ENCODE data around the gene GUCY1B1. TPM values are rescaled to one million over a fixed set of nuclear protein-coding genes. Genes with fewer than 3 reads are reported as not detected.

GUCY1B1 gene
- total RNA-seq = 8.3 and 9.6 TPM in 2 replicates
- 2.5 TPM for polyA plus RNA-seq (2012)

DNA sequence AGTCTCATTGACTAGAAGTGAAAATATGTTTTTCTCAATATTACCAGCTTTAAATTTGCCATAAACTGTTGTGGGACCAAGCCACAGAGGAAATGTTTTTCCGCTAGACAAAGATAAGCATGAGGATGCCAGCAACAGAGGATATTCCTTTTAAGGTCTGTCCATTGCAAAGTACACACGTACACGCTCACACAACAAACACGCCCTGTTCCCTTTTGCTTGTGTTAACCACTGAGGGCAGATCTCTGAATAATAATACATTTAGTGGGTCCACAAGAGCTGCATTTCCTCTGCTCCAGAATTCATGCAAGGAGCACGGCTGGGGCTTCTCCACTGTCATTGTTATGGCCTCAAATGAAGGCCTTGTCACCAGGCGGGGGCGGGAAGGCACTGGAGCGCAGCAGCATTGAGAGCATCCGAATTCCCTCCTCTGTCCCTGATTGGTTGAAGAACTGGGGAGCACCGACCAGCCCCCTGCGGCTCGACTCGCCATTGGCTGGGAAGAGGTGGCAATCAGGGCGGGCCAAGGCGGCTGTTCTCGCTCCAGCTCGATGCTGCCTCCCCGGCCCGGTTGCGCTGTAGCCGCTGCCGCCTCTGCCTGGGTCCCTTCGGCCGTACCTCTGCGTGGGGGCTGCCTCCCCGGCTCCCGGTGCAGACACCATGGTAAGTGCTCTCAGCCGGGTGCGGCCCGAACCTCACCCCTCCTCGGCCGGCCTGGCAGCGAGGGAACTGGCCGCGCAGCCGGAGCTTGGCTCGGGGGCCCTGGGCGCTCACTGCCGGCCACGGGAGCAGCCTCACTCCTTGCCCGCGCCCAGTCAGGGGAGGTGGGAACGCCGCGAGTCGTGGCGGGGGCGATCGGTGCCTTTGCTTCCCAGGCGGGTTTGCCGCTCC lies at the start of gene GUCY1B1:
Gene GUCY1B1, plus strand, starts transcription at position 541 of the 891 bp plus-strand sequence. Its CDS starts 120 bp downstream, at position 661.
- DNase-seq (ENCODE audit: low read depth) = peak; percentile 95

DNA sequence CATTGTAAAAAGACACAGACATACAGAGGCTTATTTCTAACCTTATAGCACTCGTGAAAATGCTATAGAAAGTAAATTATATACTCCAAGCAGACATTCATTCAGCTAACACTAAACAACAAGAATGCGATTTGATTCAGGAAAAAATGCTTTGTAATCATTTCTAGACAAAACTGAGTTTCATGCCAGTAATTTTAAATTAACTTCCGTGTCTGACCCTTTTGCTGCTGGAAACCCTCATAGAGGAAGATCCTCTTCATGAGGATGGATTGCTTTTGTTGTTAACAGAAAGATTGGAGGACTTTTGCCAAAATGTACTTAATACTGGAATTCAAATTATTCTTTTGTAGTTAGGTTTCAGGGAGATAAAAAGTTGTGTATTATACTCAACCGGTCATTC lies 48.9 kb upstream of the GUCY1B1 start:
- DNase-seq (ENCODE audit: low read depth) = no peak

DNA sequence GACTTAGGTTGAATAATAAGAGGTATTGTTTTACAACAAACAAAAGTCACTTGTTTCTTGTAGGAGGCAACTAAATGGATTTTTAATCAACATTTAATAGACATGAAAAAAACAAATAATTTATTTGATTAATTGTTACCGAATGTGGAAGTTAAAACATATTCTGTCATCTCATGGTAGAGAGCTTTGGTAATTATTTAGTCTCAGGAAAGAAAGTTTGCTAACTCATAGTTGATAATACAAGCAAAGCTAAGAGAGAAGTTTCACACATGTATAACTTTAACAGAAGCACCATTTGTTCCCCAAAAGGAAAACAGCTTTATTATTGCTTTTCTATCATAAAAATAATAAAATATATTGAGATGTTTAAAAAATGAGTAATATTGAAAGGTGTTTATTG lies 47.3 kb upstream of the GUCY1B1 start:
- DNase-seq (ENCODE audit: low read depth) = no peak

DNA sequence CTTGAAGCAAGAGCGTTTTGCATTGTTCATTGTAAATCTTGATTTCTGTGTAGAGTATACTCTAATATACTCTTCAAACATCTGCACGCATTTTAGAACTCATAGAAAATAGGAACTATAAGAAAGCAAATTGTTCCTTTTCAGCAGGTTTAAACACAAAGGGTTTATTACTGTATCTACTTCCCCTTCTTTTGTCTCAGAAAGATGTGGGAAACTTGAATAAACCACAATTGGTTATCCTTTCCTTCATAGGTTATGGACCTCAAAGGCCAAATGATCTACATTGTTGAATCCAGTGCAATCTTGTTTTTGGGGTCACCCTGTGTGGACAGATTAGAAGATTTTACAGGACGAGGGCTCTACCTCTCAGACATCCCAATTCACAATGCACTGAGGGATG lies 46.0 kb upstream of the GUCY1B1 start:
- no peak for DNase-seq (ENCODE audit: low read depth)

DNA sequence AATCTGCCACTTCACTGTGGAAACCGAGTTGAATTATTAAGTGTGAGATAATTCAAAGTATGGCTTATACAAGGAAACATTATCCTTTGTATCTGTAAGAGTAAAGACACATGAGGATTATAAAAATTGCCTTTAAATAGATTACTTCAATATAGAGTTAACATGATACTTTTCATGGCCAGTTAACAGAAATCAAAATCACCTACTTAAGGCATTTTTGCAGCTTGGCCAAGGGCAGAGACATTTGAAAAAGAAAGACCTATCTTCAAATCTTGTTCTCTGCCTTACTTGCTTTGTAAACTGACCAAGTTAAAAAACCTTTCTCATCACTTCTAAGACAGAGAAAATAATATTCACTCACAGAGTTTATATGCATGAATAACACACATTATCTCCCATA lies 44.9 kb upstream of the GUCY1B1 start:
- no peak for DNase-seq (ENCODE audit: low read depth)

DNA sequence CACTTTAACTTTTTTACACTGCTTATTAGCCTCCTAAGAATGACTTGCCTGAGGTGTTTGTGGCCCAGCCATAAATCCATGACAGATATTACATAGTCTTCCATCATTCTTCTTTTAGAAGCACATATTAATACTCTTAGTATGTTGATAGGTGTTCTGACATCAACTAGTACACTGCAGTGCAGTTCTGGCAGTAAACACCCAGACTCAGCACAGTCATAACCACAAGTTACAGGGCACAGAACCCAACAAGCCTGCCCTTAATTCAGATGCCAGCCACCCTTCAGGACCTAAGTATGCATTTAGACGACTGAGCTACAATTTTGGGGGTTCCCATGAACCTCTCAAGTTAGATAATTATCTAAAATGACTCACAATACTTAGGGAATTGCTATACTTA lies 36.5 kb upstream of the GUCY1B1 start:
- no peak for DNase-seq (ENCODE audit: low read depth)

DNA sequence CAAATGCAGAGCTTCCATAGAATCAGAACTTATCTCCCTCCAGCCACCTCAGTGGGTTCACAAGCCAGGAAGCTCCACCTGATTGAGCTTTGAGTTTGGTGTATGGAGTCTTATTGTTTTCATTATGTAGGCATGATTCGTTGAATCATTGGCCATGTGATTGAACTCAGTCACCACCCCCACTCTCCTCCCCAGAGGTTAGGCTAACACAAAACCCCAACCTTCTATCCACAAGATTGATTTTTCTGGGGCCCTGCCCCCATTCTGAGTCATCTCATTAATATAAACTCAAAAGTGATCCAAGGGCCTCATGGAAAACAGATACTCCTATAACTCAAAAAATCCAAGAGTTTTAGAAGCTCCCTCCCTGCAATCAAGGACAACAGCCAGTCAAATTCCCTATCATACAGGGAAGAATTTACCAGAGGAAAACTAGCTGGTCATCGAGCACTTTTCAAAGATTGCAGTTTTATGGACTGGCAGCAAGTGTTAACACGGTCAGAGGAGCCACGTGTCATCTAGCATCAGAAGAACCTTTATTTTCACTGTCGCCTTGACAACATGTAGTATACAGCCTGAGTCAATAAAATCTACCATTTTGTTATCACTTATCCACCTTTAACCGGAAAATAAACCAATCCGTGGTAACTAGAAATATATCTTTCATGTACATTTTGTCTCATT lies 35.9 kb upstream of the GUCY1B1 start:
- no peak for DNase-seq (ENCODE audit: low read depth)

DNA sequence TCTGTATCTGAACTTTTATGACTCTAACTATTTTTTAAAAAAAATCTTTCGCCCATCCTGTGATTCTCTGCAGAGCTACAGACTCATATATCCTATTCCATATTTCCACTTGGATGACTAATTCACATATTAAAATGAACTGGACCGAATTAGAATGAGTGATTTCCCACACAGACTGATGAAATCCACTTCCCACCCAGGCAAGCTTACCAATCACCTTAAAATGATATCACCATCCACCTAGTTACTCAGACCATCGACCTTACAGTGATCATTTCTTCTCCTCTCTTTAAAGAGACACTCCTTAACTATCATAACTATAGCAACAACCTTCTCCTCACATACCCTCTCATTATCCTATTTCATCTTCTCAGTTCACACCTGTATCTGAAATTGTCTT lies 34.1 kb upstream of the GUCY1B1 start:
- no peak for DNase-seq (ENCODE audit: low read depth)

DNA sequence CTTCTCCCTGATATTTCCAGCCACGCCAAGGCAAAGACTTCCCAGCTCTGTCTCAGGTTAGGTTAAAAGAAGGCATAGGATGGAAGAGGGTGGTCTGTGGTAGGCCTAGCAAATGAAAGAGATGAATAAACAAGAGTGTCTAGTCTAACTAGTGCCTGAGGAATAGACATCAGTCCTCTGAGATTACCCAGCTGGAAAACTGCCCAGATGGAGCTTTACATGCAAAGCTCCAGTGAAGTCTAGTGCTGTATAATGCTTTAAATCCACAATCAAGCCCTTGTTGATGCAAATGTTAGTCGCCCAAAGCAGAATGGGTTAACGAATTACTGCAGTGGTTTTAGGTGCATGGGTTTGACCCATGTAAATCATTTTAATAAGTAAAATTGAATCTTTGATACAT lies 24.8 kb upstream of the GUCY1B1 start:
- peak; percentile 7 for DNase-seq (ENCODE audit: low read depth)

DNA sequence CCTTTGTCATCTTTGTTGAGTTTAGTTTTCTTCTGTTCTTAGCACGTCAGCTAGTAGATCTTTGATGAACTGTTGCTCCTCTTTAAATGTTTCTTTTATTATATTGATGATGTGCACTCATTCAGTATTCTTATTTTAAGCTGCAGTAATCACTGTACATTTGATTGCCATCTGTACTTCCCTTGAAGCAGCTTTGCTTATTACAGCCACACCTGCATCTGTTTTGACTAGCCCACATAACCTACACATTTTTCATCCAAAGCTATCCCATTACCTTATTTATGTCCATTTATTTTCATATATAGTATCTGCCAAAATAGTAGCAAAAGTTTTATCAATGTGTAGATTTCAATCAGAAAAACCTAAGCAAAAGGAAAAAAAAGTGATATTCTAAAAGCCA lies 23.9 kb upstream of the GUCY1B1 start:
- DNase-seq (ENCODE audit: low read depth) = no peak

DNA sequence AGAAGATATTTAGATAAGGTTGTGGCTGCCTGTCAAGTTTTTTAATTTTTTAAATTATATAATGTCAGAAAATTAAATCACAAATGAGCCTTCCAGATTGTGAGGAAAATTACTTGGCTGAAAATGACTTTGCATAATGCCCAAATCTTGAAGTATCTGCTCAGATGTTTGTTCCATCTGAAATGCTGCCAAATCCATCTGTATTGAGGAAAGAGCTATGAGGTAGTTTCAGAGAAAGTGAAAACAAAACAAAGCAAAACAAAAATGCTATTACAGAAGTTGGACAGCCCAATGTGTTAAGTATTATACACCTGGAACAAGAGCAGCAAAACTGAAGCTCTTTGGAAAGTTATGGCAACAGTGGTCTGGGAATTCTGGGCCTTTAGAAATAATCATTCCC lies 23.3 kb upstream of the GUCY1B1 start:
- DNase-seq (ENCODE audit: low read depth) = no peak

DNA sequence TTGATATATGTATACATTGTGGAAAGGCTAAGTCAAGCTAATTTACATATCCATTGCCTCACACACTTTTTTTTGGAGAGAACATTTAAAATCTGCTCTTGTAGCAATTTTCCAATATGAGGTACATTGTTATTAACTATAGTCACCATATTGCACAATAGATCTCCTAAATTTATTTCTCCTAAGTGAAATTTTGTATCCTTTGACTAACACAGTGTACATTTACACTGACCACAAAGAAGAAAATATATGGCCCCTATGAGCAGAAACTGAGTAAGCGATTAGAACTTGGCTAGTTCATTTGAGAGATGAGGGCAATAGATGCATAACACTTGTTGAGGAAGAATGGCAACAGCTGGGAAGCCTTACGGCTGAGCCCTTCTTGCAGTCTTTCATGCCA lies 20.3 kb upstream of the GUCY1B1 start:
- peak; percentile 23 for DNase-seq (ENCODE audit: low read depth)

DNA sequence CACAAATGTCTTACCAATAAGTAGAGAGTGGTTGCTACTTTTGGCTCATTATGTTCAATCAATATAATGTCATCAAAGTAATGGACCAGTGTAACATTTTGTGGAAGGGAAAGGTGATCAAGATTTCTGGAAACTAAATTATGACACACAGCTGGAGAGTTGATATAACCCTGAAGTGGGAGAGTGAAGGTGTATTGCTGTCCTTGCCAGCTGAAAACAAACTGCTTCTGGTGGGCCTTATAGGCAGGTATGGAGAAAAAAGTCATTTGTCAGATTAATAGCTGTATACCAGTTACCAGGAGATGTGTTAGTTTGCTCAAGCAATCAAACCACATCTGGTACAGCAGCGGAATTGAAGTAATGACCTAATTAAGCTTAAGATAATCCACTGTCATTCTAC lies 17.3 kb upstream of the GUCY1B1 start:
- no peak for DNase-seq (ENCODE audit: low read depth)

DNA sequence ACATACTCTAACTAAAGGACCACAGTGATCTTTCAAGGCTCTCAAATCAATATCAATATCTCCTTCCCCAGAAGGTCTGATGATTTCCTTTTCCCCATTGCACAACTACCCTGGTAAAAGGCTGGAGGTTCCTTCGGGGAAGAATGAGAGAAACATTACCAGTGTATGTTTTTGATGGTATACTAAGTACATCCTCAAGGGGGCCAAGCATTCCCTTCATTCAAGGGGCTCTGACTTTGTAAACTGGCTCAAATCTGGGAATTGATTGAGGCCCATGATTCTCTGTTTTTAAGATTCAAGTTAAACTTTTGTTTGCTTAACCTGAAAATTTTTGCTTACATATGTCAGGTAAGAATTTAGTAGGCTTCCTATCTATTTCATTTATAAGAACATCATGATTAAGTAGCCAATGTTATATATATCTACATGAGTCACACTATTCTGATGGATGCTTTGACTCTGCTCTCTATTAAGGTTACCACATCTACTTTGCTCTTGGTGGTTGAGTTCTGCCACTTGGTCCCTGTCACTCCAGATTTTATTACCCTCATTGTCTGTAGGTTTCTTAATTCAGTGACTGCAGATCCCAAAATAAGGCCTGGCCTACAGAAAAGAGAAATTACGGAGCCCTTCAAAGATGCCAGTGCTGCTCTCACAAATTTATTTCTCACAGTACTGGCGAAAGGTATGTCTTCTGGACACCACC lies 16.4 kb upstream of the GUCY1B1 start:
- peak; percentile 70 for DNase-seq (ENCODE audit: low read depth)

DNA sequence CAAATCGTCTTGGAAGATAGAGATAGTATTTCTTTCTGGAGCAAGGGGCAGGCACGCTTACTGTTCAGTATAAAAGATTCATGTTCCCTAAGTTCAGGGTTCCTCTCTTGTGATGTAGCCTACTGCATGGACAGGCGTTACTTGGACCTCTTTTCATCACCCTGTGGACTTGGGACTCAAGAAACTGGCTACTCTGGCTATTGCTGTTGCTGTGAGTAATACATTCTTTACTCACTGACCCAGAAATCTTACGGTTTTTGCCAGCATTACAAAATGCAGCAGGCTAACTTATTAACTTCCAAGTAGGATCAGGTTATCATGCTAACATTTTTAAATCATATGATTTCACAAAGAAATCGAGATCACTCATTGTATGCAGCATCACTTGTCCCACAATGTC lies 12.8 kb upstream of the GUCY1B1 start:
- no peak for DNase-seq (ENCODE audit: low read depth)

DNA sequence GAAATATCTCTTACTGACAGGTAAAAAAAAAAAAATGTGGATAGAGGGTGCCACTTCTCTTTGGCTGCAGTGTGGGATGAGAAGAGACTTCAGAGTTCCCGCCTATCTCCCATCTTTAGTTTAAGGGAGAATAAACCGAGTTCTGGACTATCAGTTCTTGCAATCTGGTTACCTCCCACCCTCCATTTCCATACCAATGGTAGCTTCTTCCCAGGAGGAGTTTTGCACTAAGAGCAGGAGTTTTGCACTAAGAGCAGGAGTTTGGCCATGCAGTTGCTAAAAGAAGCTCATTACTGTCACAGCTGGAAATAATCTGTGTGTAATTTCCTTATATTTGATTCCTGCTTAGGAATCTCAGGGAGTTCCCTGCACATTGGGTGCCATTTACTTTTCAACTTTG lies 10.8 kb upstream of the GUCY1B1 start:
- DNase-seq (ENCODE audit: low read depth) = no peak

DNA sequence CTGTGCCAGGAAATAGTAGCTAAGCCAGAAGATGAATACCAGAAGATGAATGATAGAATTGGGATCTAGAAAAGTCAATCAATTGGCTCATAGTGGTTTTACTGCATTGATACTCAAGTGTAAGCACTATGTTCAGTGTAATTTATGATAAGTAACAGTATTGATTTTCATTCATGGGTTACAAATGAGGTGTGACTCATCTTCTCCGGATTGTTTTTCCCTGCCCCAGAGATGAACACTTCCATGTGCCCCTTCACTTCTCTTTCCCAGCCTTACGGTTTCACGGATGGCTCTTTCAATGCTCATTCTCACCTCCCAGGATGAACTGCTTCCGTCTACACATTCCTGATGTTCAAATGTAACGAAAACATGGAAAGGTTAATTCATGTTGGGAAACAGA lies 9.8 kb upstream of the GUCY1B1 start:
- no peak for DNase-seq (ENCODE audit: low read depth)

DNA sequence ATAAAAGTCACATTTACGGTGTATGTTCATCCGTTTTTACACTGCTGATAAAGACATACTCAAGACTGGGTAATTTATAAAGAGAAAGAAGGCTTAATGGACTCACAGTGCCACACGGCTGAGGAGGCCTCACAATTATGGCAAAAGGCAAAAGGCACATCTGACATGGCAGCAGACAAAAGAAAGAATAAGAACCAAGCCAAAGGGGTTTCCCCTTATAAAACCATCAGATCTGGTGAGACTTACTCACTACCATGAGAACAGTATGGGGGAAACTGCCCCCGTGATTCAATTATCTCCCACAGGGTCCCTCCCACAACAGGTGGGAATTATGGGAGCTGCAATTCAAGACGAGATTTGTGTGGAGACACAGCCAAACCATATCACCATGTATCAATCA lies 7.3 kb upstream of the GUCY1B1 start:
- DNase-seq (ENCODE audit: low read depth) = no peak

DNA sequence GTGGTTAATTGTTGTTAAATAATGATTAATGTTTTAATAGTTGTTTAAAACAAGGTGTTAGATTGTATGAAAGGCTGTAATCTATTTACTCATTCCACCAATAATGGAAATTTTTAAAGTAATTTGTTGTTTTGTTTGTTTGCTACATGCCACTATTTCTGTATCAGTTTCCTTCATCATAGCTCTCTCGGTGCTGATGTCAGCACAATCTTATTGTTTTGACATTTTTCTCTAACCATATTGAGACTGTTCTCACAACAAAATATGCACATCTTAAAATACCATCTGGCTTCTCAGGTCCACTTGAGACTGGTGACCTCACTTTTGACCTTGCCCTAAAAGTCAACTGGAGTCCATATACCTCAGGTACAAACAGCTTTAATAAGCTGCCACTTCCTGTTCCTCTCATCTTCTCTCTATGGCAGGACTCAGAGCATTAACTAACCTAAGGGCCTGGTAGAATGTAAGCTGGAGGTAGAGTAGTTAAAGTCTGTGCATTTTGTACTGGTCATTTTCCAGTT lies 1.0 kb upstream of the GUCY1B1 start:
- DNase-seq (ENCODE audit: low read depth) = no peak

DNA sequence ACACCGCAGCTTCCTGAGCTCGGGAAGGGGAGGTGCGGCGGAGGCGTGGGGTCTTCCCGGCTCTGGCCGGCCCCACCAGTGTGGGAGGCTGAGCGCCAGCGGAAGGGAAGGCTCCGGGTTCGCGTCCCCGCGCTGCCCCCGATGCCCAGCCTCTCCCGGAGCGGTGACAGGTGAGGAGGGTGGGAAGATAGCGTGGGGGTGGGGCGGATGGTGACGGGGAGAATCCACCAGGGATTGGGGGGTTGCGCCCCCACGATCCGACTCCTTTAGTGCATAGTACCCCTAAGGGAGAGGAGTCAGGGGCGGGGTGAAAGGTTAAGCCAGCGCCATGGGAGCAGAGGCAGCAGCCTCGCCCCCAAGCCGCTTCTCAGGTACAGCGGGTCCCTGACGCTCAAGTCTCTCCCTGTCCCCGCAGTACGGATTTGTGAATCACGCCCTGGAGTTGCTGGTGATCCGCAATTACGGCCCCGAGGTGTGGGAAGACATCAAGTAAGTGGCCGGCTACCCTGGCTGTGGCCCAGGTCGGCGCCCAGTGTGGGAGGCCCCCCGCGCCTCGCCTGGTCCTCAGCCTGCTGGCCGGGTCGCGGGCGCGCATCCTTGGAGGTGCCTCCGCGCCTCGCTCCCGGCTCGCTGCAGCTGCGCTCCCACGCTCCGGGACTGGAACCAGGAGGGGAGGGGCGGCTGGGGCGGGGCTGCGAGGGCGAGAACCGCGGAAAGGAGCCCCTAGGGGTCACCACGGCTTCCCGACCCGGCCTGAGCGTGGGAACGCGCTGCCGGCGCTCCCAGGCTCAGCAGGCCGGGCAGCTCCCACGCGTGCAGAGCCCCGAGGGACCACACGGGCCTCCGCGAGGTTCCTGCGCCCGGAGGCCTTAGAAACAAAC lies 791 bp downstream of the GUCY1B1 start:
- DNase-seq (ENCODE audit: low read depth) = peak; percentile 44

DNA sequence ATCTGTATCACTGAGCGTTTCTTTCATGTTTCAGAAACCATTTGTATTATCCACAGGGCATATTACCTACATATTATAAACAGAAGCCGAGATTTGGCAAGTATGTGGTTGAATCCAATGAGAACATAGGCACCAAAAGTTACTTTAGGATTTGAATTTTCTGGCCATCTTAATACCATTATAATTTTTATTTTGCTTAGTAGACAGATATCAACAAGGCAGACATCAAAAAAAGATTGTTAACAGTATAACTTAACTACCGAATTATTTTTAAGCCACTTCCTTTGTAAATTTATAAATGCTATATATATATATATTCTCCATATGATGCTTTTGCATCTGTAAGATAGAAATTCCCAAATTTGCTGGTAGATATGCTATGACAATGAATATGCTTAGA lies 2.2 kb downstream of the GUCY1B1 start:
- no peak for DNase-seq (ENCODE audit: low read depth)
